Posterior vena cava (tissue), 2 donors: Measurements from ENCODE around the gene B4GALT2. TPM values are rescaled to one million over a fixed set of nuclear protein-coding genes. Genes with fewer than 3 reads are reported as not detected.

ENCODE experiments used
- DNase-seq: peaks from one replicate; pipeline ENCODE4 v3.0.0-alpha.2; 2020; ENCODE audit warnings: low spot score
- intact Hi-C, 2 donors: fragments of 100-400 bp; cut with DNase I; formaldehyde crosslinking; loops; one replicate each; pipeline versions ENCODE4 v1.14.1 to v1.14.2; 2022 to 2023
- total RNA-seq, 2 donors: library from RNA; stranded (reverse); fragmentation: NEBNext Ultra II Directional; extraction: Animal tissue kit (Norgen Biotek cat#: 25700); gene quantifications; one replicate each; pipeline ENCODE4 v1.2.1, GENCODE V29; 2021
- donor health status: DM: yes; HTN: yes; CAD: no.
- donor health status: DM: yes; HTN: yes; CAD: no.

B4GALT2 gene
- total RNA-seq, 2 donors from 2014 or later = 39.0 to 45.7 TPM

DNA sequence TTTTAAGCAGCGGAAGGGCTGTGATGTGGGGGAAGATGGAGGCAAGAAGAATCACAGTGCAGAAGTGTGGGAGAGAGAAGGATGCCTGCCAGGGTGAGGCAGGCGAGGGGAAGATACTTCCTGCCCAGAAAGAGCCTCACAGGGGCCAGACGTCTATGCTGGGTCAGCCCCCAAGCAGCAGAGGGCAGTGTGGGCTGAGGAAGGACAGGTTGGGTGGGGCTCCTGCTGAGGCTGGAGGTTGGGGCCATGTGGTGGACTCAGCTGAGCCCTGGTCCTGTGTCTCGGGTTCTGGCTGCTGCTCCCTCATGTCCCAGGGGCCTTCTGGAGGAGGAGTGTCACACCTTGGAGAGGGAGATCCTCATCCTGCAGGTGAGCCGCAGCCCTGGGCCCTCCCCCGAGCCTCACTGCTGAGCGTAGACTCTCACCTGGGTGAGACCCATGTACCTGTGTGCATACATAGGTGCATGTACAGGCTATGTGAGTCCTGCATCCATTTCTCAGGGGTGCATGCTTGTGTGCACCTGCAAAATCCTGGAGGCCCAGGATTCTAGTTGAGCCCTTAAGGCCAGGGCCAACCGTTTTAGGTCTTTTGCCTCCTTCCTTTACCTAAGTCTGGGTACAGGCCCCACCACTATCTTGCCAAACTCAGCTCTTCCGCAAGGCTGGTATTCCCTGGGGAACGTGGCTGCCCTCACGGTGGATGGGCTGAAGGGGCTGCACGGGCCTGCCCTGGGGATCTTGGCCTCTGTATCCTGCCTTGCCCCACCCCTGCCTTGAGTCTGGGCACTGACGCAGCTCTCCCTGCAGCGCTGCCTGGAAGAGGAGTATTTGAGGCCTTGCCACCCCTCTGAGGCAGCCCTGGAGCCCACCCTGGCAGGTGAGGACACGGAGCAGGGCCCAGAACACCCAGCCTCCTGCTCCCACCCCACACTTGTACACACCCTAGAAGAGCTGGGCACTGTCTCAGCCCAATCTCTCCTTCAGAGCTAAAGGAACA is 16.1 kb downstream of the B4GALT2 start:
- intact Hi-C loops = loop anchor here (5.0 kb wide), 2 partner anchors 37 to 443 kb away; partner anchors contain the start of gene SLC6A9 (in 1 of the 2)
- no peak for DNase-seq

DNA sequence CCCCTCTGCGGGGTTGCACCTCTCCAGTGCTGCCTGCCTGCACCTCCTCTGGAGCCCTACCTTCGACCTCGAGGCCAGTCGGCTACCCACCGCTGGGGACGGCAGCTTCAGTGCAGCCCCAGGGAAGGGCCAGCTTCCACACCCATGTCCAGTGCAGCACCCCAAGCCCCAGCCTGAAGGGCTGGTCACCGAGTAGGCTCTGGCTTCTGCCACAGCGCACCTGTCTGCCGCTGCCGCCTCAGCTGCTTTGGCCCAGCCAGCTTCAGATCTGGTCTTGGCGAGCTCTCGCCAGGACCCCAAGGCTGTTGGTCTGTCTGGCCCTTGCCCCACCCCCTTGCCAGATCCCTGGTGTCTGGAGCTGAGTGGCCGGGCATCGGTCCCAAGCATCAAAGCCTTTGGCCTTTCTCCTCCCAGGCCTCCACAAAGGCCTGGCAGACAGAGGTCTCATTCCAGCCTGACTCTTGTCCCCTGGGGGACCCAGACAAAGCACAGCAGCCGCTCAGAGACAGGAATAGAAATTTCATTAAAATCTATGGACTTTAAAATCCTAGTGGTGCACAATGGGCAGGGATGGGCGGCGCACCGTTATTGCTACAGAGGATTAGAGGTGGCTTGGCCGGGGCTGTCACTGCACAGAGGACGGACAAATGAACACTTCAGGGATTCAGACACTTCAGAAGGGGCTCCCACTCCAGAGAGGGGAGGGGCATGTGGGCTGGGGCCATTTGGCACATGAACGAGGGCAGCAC is 17.1 kb downstream of the B4GALT2 start:
- DNase-seq = no peak
- intact Hi-C loops = loop anchor here in 1 of 2 donors (5.0 kb wide), 1 partner anchor 36 kb away; the partner anchor contains the start of gene SLC6A9

DNA sequence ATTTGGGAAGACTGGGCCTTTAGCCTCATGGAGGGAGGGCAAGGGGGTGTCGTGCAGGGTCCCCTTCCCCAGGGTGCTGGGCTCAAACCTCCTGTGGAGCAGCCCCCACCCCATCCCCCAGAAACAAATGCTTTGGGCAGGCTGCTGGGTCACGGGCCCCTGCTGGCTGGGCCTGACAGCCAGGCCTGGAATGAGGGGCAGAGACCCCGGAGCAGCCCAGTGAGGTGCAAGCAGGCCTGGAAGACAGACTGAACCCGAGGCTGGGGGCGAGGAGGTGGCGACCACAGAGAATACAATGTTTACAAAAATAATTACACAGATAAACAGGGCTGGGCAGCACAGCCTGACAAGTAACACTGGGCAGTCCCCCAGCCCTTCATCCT is 17.7 kb downstream of the B4GALT2 start:
- no peak for DNase-seq
- intact Hi-C loops = loop anchor here in 1 of 2 donors (5.0 kb wide), 1 partner anchor 36 kb away; the partner anchor contains the start of gene SLC6A9

DNA sequence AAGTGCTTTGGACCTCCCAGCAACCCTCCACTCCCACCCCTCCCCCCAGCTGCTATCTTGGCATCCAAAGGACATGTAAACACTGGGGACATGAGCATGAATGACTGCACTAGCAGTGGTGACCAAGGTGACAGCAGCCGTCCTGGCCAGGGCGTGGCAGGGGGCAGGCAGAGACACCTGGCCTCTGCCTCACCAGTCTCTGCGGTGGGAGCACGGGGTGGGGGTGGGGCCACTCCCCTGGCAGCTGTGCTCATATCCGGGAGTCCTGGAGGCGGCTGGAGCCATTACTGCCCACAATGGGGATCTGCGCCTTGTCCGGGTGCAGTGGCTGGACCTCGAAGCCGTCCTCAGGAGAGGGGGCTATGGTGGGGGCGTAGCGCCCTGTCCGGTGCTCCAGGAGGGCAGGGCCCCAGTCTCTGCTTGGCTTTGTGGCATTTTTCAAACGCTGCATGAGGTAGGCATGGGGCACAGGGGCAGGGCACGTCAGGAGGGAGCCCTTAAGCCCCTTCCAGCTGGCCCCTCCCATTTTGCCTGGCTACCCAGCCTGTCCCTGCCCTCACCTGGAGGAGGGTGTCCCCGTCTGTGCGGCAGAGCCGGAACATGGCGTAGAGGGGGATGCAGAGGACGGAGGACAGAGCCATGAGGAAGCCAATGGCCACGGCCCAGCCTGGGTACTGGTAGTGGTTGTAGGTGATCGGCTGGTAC is 18.4 kb downstream of the B4GALT2 start:
- intact Hi-C loops = loop anchor here in 1 of 2 donors (5.0 kb wide), 1 partner anchor 35 kb away; the partner anchor contains the start of gene SLC6A9
- DNase-seq = no peak

DNA sequence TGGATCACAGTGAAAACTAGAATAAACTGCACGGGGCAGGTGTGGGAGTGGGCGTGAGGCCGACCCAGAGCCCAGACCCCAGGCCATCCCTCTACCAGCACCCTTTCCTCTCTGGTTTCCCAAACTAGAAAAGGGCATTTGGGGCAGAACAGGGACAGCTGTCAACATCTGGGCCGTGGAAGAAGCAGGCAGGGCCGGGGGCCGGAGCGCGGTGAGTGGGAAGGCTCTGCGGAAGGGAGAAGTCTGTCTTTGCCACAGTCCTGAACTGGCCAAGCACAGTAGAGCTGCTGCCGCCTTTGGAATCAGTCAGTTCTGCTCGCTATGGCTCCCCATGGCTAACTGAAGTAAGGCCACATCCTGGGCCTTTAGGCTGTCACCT is 19.0 kb downstream of the B4GALT2 start:
- no peak for DNase-seq
- intact Hi-C loops = loop anchor here in 1 of 2 donors (5.0 kb wide), 1 partner anchor 34 kb away; the partner anchor contains the start of gene SLC6A9

DNA sequence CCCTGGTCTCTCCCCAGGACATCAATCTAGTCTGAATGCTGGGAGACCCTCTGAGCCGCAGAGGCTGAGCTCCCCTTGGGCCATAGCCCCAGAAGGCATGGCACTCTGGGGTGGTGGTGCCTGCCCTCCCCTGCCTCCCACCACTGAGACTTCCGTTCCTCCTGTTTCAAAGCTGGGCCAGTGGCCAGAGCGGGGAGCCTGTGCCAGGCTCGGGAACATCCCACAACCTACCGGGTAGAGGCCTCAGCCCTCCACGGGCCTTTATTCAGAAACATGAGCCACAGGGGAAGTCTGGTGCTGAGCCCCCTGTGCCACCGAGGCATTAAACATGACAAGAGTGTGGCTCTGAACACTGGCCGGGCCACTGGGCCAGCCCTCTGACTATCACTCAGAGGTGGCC is 20.4 kb downstream of the B4GALT2 start:
- intact Hi-C loops = loop anchor here in 1 of 2 donors (5.0 kb wide), 1 partner anchor 33 kb away; the partner anchor contains the start of gene SLC6A9

DNA sequence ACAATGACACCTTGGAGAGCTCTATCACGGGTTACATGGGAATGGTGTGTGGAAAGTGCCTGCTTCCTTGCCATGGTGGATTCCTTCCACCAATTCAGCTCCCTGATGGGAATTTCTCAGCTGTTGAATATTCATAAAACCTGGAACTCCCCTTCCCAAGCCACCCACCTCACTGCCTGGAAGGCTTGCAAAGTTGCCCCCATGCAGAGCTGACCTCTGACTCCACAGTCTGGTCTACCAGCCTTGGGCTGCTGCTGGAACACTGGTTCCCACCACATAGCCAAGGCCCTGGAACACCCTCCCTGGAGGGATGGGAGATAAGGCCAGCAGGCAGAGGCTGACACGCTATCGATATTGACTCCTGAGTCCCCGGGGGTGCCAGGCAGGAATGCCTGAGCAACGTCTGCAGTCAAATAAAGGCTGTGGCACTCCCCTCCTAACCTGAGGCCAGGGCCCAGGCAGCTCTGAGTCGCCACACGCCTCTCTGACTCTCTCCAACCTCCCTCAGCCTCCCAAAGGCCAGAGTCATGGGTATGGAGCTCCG is 21.2 kb downstream of the B4GALT2 start:
- DNase-seq = no peak
- intact Hi-C loops = loop anchor here in 1 of 2 donors (5.0 kb wide), 1 partner anchor 47 kb away; no protein-coding TSS in a partner anchor

More for the DNA sequence above, 20.4 kb downstream of the B4GALT2 start:
- DNase-seq = no peak

DNA sequence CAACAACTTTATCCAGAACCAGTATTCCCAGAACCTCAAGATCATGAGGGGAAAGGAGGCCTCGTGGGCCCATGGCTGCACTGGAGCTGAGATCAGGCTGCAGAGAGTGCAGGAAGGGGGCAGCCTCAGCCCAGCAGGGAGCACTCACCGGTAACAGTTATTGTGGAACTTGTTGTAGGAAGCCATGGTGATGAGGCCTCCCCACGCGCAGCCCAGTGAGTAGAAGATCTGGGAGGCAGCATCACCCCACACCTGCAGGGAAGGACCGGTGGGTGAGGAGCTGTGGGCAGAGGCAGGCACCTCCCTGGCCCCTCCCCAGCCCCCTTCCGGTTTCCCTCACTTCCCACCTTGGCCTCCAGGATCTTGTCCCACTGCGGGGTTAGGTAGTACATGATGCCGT is 23.2 kb downstream of the B4GALT2 start:
- intact Hi-C loops = loop anchor here in 1 of 2 donors (5.0 kb wide), 1 partner anchor 45 kb away; no protein-coding TSS in a partner anchor
- DNase-seq = peak; percentile 64

DNA sequence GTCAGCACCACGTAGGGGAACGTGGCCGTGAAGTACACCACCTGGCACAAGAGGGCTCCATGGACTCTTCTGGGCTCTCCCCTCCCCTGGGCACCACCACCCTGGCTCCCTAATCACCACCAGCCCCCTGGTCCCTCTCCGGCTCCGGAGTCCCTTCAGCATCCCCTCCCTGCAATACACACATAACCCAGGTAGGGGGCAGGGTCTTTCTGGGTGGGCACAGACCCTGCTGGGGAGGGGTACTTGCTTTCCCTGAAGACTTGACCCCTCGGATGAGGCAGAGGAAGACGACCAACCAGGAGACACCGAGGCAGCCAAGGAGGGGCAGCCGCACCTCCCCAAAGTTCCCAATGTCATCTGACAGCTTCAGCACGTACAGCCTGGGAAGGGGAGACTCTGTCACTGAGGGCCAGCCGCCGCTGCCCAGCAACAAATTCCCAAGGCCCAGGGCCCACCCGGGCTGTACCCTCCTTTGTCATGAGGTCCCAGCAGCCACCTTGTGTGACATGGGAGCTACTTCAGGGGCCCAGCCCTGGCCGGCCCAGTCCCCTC is 23.7 kb downstream of the B4GALT2 start:
- intact Hi-C loops = loop anchor here in 1 of 2 donors (5.0 kb wide), 1 partner anchor 45 kb away; no protein-coding TSS in a partner anchor
- no peak for DNase-seq

DNA sequence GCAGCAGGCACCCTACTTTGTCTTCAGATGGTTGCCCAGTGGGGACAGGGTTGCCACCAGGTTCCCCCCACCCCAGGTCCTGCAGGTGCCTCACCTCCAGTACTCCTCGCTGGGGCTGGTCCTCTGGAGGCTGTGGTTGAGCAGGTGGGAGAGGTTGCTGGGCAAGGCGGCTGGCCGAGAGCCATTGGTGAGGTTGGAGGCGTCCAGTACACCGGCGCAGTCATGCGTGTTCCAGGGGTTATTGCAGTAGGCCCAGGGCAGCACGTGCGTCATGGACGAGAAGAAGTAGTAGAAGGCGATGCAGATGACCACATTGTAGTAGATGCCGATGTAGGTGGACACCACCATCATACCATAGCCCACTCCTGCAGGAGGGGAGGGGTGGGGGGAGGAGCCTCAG is 29.2 kb downstream of the B4GALT2 start:
- intact Hi-C loops = loop anchor here in 1 of 2 donors (5.0 kb wide), 1 partner anchor 39 kb away; no protein-coding TSS in a partner anchor
- no peak for DNase-seq

DNA sequence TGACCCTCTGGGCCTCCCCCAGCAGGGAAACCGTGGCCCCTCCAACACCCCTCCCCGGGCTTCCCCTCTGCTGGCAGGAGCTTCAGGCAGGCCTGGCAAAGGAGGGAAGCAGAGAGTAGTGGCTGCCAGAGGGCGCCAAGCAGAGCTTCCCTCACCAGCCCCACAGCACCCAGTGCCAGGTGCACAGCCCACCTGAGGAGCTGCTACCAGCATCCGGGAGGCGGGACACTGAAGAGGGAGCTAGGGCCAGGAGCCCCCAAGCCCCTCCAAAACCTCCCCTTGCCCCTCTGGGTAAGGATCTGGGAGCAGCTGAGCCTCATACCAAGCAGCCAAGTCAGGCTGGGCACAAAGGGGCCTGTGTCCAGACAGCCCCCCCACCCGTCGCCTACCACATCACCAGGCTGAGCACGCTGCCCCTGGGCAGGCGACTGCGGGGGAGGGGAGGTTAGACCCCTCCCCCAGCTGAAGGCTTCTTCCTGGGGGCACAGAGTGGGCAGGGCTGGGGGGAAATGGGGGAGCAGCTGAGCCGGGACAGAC is 32.0 kb downstream of the B4GALT2 start:
- intact Hi-C loops = no loop called here
- DNase-seq = no peak

DNA sequence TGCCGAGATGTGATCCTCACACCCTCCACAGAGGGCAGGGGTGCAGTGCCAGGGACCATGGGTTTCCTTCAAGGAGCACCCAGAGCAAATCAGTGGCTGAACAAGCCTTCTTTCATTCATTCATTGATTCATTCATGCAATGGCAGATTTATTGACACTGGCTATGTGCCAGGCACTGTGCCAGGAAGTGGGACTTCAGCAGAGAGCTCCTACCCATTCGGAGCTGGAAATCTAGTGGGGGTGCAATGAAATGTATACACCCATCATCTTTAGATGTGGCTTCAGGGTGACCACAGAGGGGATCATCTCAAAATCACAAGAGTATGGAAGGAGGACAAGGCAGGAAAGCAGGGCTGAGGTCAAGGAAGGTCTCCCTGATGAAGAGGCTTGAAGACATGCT is 33.4 kb downstream of the B4GALT2 start:
- intact Hi-C loops = no loop called here
- DNase-seq = no peak

DNA sequence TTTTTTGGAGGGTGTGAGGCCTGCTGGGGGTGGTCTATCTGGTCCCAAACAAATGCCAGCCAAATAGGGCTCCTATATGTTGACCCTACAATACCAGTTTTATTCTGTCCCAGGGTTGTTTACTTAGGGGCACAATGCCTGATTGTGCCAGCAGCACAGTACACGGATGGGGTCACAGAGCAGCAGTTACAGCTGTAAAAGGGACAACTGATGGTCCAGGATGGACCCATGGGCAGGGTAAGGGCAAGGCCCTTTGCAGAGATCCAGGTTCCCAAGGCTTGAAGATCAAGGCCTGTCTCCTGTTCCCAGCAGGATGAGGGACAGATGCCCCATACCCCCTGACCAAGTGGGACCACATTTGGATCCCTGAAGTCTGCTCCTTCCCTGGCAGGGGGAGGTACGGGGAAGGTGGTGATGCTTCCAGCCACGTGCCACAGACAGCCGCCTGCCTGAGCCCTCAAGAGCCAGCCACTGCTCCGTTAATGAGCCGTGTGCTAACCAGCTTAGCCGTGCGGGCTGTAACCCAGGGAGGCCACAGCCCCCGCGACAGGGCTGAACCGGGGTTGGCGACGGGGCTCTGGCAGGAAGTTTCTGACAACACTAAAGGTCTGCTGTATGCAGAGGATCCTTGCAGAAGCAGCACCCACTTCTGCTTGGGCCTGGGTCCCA is 34.1 kb downstream of the B4GALT2 start:
- intact Hi-C loops = no loop called here
- DNase-seq = peak; percentile 66

DNA sequence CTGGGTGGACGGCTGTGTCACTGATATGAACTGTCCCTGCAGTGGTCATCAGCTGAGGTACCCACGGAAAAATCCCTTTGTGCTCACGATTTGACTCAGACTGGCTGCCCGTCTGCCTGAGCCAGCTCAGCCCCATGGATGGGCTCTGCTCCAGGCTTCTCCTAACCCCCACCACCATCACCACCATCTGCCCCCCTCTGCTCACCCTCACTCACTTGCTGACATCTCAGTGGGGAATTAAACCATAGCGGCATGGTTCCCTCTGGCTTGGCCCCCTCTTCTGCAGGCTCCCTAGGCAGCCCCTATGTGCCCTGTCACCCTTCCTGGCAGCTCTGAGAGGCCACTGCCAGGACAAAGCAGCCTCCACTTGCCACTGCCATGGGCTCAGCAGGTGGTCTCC is 34.9 kb downstream of the B4GALT2 start:
- no peak for DNase-seq
- intact Hi-C loops = no loop called here

DNA sequence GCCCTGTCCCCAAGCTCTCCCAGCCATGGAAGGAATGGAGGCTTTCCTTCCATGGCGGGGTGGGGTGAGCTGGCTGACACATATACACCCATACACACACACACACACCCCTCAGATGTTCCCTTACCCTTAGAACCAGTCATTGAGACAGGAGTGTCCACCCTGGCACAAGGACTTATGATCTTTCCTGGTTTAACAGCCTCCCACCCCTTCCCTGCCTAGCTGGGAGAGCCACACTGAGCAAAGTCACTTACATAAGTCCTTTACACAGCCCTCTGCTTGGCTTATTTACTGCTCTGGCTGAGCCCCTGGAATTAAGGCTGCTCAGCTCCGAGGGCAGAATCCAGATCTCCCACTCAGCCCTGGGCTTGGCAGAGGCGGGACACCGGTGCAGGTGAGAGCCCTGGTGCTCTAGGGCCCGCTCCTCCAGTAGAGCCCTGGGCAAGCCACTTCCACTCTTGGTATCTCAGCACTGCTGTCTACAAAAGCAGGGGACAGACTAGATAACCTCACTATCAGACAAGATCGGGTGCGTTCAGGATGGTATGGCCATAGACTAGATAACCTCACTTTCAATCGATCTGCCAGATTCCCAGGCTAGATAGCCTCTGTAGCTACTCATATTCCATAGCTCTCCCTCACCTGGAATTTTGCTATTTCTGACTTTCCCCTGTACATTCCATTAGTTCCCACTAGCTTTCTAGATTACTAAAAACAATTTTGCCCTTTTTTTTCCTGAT is 35.5 kb downstream of the B4GALT2 start:
- intact Hi-C loops = no loop called here
- DNase-seq = no peak

DNA sequence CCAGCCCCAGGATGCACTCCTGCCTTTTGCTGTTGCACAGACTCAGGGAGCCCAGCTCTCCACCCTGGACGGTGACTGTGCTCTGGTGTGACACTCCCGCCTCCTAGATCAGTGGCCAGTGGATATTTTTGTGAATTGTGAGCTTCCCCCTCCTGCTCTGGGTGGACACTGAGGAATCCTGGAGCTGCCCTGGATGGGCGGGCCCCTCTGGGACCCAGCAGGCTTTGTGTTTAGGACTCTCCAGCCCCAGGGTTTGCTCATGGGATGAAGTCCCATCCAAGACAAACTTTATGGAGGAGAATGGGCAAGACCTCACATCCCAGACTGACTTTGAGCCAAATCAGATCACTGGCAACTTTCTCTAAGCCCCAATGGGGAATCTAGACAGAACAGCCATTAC is 36.2 kb downstream of the B4GALT2 start:
- intact Hi-C loops = no loop called here
- DNase-seq = no peak
